K562 (cell line): Measurements from ENCODE around the gene DBP. TPM values are rescaled to one million over a fixed set of nuclear protein-coding genes. Genes with fewer than 3 reads are reported as not detected.

Experiments
- DIDO1 ChIP-seq: fragments of 450-650 bp; IDR thresholded peaks from 2 replicates; pipeline ENCODE4 v1.6.1; 2016; ENCODE audit warnings: low read depth, missing biosample characterization, missing genetic modification characterization
- EP300 ChIP-seq: IDR thresholded peaks from 2 replicates; pipeline ENCODE4 v1.6.1; 2012; ENCODE audit warnings: low read length, improper control_type of control experiment
- GTF2A2 ChIP-seq: IDR thresholded peaks from 2 replicates; pipeline ENCODE4 v1.6.1; 2016; ENCODE audit warnings: mild to moderate bottlenecking, missing genetic modification characterization, missing compliant biosample characterization
- HOXB6 ChIP-seq: fragments of 250-450 bp; sonication (Bioruptor Pico); IDR thresholded peaks from 2 replicates; pipeline ENCODE4 v1.5.1; 2022; ENCODE audit warnings: mild to moderate bottlenecking, borderline replicate concordance
- JUN ChIP-seq, 2 experiments: sonication (generic) in 1 of 2; formaldehyde crosslinking in 1 of 2; IDR thresholded peaks; 2 replicates each; pipeline versions ENCODE4 v1.6.1 to v1.8.0; 2012 to 2022; ENCODE audit warnings: borderline replicate concordance in 2 of 2, mild to moderate bottlenecking in 2 of 2, improper control_type of control experiment in 1 of 2, low read depth in 1 of 2, low read length in 1 of 2, missing genetic modification reagents in 1 of 2
- MAFG ChIP-seq: fragments of 450-650 bp; conservative IDR thresholded peaks from 2 replicates; pipeline ENCODE4 v1.6.1; 2016; ENCODE audit warnings: missing genetic modification characterization, missing compliant biosample characterization
- MYC ChIP-seq, 2 experiments: fragments of 250-450 bp in 1 of 2; sonication (Bioruptor Pico) in 1 of 2; IDR thresholded peaks; 2 replicates each; pipeline versions ENCODE4 v1.5.1 to v1.6.1; 2012 to 2021; ENCODE audit warnings: low read depth in 2 of 2, borderline replicate concordance in 1 of 2, improper control_type of control experiment in 1 of 2, low read length in 1 of 2, mild to moderate bottlenecking in 1 of 2, moderate library complexity in 1 of 2
- NCOA4 ChIP-seq: fragments of 450-650 bp; IDR thresholded peaks from 2 replicates; pipeline ENCODE4 v1.6.1; 2018; ENCODE audit warnings: mild to moderate bottlenecking; ENCODE audit not compliant: partially characterized antibody
- NELFE ChIP-seq: IDR thresholded peaks from 2 replicates; pipeline ENCODE4 v1.6.1; 2011; ENCODE audit warnings: mild to moderate bottlenecking; ENCODE audit not compliant: insufficient read depth, insufficient read length
- NFIC ChIP-seq: fragments of 450-650 bp; IDR thresholded peaks from 2 replicates; pipeline ENCODE4 v1.6.1; 2017; ENCODE audit warnings: mild to moderate bottlenecking, inconsistent platforms
- TCFL5 ChIP-seq: fragments of 250-450 bp; sonication (Bioruptor Pico); conservative IDR thresholded peaks from 2 replicates; pipeline ENCODE4 v1.6.1; 2021; ENCODE audit warnings: mild to moderate bottlenecking, moderate library complexity, matching md5 sums
- ZBED1 ChIP-seq: IDR thresholded peaks from 2 replicates; pipeline ENCODE4 v1.6.1; 2014
- ZFP1 ChIP-seq: fragments of 450-650 bp; formaldehyde crosslinking; IDR thresholded peaks from 2 replicates; pipeline ENCODE4 v1.4.0; 2020; ENCODE audit warnings: mild to moderate bottlenecking, mixed read lengths
- polyA plus RNA-seq, 8 experiments: library from polyadenylated mRNA; depleted of rRNA in 4 of 8; stranded (reverse) in 5 of 8; unstranded in 3 of 8; fragments of >200 nt; fragmentation: Nextera tagmentation in 2 of 8; fragmentation: Illumina TruSeq in 1 of 8; extraction: Ambion mirVana in 2 of 8; extraction: Trizol in 1 of 8; gene quantifications; 2 replicates each; pipeline versions ENCODE4 v1.2.1 to v1.2.3, GENCODE V29; 2011 to 2014; ENCODE audit warnings: inconsistent platforms in 1 of 8, missing spikeins in 1 of 8
- total RNA-seq, 7 experiments: library from RNA; depleted of rRNA in 6 of 7; stranded (reverse); fragments of >200 nt in 6 of 7; fragmentation: Illumina TruSeq in 2 of 7; extraction: Trizol in 2 of 7; gene quantifications; 2 replicates each; pipeline versions ENCODE4 v1.2.1 to v1.2.3, GENCODE V29; 2011 to 2021; ENCODE audit warnings: low replicate concordance in 1 of 7
- TF ChIP-seq, protein P1 (sequence below): fragments of 450-650 bp; IDR thresholded peaks from 2 replicates; pipeline ENCODE4 v1.6.1; 2018; ENCODE audit not compliant: partially characterized antibody
- TF ChIP-seq, protein P2 (sequence below): fragments of 250-450 bp; sonication (Bioruptor Pico); IDR thresholded peaks from 2 replicates; pipeline ENCODE4 v1.4.0; 2020
- TF ChIP-seq, protein P3 (sequence below): fragments of 450-650 bp; IDR thresholded peaks from 2 replicates; pipeline ENCODE4 v1.6.1; 2016; ENCODE audit warnings: borderline replicate concordance

Gene DBP
- total and polyA plus RNA-seq, 9 of the 15 experiments (the other 6 are each of a cell fraction or from before 2014, with no cell fraction given), result 0.25 to 5.5 (median 1.8) TPM

DNA sequence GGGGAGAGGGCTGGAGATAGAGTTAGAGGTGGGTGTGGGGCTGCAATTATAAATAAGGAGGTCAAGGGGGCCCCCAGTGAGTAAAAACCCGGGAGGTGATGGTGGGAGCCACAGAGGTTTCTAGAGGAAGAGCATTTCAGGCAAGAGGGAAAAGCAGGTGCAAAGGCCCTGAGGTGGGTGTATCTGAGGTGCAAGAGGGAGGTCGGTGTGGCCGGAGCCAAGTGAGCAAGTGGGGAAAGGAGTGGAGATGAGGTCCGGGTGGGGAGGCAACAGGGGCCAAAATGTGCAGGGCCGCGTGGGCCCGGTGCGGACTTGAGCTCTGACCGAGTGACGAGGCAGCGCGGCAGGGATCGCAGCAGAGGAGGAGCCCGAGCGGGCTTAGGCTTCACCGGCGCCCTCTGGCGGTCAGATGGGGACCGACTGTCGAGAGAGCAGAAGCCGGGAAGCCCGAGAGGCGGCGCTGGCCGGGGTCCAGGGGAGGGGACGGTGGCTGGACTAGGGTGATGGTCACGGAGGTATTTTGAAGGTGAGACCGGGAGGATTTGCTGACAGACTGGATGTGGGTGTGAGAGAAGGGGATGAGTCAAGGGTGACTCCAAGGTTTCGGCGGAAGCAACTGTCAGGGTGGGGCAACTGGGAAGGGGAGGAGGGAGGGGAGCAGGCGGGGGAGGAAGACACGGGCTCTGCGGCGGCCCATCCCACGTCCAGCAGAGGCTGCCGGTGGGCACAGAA, 48.3 kb downstream of the DBP start (continued):
- TF ChIP-seq, protein P1, sequence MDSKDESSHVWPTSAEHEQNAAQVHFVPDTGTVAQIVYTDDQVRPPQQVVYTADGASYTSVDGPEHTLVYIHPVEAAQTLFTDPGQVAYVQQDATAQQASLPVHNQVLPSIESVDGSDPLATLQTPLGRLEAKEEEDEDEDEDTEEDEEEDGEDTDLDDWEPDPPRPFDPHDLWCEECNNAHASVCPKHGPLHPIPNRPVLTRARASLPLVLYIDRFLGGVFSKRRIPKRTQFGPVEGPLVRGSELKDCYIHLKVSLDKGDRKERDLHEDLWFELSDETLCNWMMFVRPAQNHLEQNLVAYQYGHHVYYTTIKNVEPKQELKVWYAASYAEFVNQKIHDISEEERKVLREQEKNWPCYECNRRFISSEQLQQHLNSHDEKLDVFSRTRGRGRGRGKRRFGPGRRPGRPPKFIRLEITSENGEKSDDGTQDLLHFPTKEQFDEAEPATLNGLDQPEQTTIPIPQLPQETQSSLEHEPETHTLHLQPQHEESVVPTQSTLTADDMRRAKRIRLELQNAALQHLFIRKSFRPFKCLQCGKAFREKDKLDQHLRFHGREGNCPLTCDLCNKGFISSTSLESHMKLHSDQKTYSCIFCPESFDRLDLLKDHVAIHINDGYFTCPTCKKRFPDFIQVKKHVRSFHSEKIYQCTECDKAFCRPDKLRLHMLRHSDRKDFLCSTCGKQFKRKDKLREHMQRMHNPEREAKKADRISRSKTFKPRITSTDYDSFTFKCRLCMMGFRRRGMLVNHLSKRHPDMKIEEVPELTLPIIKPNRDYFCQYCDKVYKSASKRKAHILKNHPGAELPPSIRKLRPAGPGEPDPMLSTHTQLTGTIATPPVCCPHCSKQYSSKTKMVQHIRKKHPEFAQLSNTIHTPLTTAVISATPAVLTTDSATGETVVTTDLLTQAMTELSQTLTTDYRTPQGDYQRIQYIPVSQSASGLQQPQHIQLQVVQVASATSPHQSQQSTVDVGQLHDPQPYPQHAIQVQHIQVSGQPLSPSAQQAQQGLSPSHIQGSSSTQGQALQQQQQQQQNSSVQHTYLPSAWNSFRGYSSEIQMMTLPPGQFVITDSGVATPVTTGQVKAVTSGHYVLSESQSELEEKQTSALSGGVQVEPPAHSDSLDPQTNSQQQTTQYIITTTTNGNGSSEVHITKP, result no peak
- no peak for TF ChIP-seq HOXB6 (CRISPR knock-in tag)
- TF ChIP-seq, protein P2, sequence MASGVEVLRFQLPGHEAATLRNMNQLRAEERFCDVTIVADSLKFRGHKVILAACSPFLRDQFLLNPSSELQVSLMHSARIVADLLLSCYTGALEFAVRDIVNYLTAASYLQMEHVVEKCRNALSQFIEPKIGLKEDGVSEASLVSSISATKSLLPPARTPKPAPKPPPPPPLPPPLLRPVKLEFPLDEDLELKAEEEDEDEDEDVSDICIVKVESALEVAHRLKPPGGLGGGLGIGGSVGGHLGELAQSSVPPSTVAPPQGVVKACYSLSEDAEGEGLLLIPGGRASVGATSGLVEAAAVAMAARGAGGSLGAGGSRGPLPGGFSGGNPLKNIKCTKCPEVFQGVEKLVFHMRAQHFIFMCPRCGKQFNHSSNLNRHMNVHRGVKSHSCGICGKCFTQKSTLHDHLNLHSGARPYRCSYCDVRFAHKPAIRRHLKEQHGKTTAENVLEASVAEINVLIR (CRISPR knock-in tag), result no peak
- no peak; the same call in 1 of the 2 replicates for TF ChIP-seq DIDO1 (tag)
- TF ChIP-seq, protein P3, sequence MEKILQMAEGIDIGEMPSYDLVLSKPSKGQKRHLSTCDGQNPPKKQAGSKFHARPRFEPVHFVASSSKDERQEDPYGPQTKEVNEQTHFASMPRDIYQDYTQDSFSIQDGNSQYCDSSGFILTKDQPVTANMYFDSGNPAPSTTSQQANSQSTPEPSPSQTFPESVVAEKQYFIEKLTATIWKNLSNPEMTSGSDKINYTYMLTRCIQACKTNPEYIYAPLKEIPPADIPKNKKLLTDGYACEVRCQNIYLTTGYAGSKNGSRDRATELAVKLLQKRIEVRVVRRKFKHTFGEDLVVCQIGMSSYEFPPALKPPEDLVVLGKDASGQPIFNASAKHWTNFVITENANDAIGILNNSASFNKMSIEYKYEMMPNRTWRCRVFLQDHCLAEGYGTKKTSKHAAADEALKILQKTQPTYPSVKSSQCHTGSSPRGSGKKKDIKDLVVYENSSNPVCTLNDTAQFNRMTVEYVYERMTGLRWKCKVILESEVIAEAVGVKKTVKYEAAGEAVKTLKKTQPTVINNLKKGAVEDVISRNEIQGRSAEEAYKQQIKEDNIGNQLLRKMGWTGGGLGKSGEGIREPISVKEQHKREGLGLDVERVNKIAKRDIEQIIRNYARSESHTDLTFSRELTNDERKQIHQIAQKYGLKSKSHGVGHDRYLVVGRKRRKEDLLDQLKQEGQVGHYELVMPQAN, result peak; percentile 88
- peak; percentile 96 for TF ChIP-seq NFIC
- no peak; the same call in 1 of the 2 replicates for TF ChIP-seq MAFG (tag)
- TF ChIP-seq GTF2A2 (tag), result no peak
- no peak for TF ChIP-seq ZBED1
- peak; percentile 55; the same call in 1 of the 2 replicates for TF ChIP-seq MYC (IDR thresholded peaks at IDR 0.05; ENCODE audit: low read depth, low read length)
- peak; percentile 52; the same call in 1 of the 2 replicates for TF ChIP-seq MYC (CRISPR knock-in tag; IDR thresholded peaks at IDR 0.05; ENCODE audit: borderline replicate concordance, low read depth)
- TF ChIP-seq NCOA4, result peak; percentile 89
- no peak for TF ChIP-seq ZFP1
- peak; percentile 59; the same call in 1 of the 2 replicates for TF ChIP-seq JUN (IDR thresholded peaks at IDR 0.05; ENCODE audit: borderline replicate concordance, low read depth, low read length)
- no peak; the same call in 1 of the 2 replicates for TF ChIP-seq JUN (CRISPR knock-in tag; IDR thresholded peaks at IDR 0.05; ENCODE audit: borderline replicate concordance)
- no peak; the same call in none of the 2 replicates for TF ChIP-seq EP300
- TF ChIP-seq TCFL5, result no peak
- TF ChIP-seq NELFE, result no peak
